Skeletal muscle cell (primary cell): Measurements from ENCODE around the gene SLC7A6OS.

ENCODE experiments used
- DNase-seq: peaks from one replicate; pipeline ENCODE4 v3.0.0-alpha.2; 2010; ENCODE audit warnings: low read depth
- H3K4me3 ChIP-seq: 2 replicates; pipeline ENCODE4 v1.5.1; 2011; ENCODE audit warnings: low read depth, mild to moderate bottlenecking, control low read depth, low read length, moderate library complexity

SLC7A6OS gene

DNA sequence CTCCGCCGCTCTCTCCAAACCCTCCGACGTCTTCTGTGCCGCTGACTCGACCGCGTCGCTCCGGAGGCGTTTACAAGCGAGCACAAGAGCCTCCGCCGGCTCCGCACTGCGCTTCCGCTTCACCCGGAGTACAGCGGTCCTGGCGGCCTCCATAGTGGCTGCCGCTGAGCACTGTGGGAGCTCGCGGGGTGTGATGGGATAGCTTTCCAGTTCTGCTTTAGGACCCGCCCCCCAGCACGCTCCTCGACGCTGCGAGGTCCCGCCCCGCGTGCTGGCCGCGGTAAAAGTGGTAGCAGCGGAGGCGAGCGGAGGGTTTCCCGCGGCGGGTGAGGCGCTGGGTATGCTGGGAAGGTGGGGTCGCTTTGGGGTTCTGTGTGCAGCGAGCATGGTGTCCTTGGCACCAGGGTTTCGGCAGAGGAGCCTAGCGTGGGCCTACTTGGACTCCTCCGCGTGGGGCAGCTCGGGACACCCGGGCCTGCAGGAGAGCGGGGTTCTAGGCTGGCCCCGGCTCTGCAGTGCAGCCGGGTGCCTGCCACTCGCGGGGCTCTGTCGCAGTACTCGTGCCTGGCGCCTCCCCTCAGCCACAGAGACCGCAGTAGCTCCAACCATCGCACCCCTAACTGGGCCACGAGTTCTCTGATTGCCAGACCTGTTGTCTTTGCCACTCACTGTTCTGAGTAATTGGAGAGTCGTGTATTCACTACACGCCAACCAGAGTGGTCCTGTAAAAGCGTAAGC lies at the start of gene SLC7A6OS, which contains the start of gene PRMT7:
SLC7A6OS (minus strand) TSS at position 173 of the 738 bp plus-strand sequence; CDS start at position 153, 20 bp downstream.
PRMT7 (plus strand) TSS at position 246 of the 738 bp plus-strand sequence. CDS start 4,961 bp downstream, outside the sequence.
- DNase-seq, result peak; percentile 60
- H3K4me3 ChIP-seq, result peak within 1 kb of the TSS; percentile 87

DNA sequence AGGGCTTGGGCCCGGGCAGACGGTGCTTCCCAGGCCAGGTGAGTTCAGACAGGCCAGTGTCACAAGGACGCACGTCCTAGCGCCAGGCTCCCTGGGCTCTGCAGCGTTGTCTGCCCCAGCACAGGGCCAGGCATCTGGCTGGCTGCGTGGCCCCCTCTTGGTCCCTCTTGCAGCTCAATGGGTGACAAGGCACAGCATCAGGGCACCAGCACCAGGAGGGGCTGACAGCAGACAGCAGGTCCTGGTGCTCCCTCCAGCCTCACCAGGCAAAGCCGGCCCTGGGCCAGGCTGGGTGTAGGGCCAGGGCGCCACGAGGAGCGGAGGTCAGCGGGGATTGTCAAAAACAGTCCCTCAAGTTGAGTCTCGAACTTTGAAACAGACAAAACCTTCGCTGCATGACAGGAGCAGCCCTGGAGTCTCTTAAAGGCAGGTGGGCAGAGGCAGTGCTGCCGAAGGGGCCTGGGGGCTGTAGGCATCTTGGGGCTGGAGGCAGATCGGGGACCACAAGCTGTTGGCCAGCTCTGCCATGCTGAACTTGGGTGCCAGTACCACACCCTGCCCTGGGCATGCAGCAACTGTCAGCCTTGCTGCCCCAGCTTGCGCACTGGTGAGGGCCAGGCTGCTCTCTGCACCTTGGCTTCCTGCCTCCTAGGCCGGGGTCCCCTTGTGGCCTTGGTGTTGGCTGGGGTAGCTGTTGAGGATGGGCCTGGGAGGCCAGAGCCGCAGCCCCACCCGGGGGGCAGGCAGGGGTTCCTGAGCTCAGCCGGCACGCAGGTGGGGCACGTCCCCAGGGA lies 48.8 kb upstream of the SLC7A6OS start:
- no peak for DNase-seq

DNA sequence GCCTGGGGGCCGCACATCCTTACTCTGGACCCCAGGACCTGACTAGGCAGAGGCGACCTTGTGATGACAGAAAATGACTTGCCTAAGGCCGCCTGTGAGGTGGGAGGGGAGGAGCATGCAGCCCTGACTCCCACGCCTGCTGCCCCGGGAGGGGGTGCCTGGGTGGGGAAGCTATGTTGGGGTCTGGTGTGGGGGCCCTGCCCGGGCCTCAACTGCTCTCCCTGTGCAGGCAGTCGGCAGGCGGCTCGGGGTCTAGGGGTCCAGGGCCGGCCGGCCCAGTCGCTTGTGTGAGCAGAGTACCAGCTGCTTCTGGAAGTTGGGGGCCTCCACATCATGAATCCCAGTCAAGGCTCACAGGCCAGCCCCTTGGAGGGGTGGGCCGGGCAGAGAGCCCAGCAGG lies 48.2 kb upstream of the SLC7A6OS start:
- H3K4me3 ChIP-seq, result no peak overlapping the region
- no peak for DNase-seq

More for the DNA sequence above, 48.8 kb upstream of the SLC7A6OS start:
- no peak overlapping the region for H3K4me3 ChIP-seq

DNA sequence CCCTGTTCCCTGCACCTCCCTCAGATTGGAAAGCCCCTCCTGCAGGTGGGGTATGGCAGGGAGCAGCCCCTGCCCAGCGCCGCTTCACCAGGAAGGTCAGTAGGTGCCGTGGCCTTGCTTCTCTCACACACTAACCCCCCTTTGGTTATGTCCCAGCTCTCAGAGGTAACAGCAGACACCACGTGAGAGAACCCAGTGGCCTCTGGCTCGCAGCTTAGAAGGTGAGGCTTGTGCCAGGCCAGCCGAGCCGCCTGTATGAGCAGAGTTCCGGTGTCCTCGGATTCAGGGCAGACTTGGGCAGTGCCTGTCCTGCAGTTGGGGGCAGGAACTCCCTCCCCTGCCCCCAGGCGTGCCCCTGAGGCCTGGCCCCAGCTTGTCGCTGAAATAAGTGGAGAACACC lies 47.2 kb upstream of the SLC7A6OS start:
- H3K4me3 ChIP-seq, result no peak overlapping the region
- DNase-seq, result no peak

DNA sequence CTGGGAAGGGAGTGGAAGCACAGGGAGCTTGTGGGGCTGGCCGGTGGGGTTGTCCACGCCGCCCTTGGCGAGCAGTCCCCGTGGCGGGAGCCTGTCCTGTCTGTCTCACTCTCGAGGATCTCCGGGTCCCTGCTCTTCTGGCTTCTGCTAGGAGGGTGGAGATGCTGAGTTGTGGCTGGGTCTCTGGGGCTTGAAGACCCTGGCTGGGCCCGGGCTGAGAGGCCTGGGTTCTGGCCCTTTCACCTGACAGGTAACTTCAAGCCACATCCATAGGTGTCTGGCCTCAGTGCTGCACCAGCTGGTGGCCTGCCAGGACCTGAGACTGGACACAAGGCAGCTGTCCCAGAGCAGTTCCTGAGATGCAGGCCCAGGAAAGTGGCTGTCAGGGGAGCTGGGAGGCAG lies 46.8 kb upstream of the SLC7A6OS start:
- no peak for DNase-seq
- H3K4me3 ChIP-seq, result no peak overlapping the region

DNA sequence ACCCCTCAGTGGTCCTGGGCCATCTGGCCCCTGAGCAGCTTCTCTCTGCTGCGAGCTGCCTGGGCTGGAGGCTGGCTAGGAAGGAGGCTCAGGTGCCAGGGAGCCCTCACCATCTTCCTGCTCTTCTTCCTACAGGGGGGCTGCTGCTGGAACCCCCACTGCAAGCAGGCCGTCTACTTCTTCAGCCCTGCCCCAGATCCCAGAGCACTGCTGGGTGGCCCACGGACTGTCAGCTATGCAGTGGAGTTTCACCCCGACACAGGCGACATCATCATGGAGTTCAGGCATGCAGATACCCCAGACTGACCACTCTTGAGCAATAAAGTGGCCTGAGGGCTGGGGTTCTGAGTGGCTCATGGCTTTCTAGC lies 46.2 kb upstream of the SLC7A6OS start:
- DNase-seq, result no peak
- no peak overlapping the region for H3K4me3 ChIP-seq

DNA sequence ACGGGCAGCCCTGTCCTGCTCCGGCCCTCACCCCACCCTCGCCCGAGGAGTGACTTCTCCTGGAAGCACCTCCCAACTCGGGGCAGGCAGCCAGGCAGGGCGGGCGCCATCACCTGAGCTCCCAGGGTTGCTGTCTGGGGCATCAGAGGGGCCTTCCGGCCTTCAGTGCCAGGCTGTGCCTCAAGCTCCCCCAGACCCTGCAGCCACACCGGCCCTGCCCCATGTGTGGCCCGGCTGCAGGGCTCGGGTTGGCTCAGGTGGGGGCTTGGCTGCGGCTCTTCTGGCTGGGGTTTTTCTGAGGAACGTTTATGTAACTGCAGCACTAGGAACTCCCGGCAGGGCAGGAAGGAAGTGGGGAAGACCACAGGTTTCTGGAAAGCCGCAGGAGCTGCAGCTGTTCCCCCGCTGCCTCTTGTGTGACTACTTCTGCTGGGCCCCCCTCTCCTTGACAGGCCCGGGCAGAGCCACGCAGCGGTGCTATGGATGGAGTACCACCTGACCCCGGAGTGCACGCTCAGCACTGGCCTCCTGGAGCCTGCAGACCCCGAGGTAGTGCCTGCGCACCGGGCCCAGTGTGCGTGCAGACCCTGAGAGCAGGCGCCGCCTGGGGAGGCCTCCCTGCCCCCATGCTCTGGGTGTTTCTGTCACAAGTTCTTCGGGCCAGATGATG lies 45.6 kb upstream of the SLC7A6OS start:
- no peak for DNase-seq
- no peak overlapping the region for H3K4me3 ChIP-seq

DNA sequence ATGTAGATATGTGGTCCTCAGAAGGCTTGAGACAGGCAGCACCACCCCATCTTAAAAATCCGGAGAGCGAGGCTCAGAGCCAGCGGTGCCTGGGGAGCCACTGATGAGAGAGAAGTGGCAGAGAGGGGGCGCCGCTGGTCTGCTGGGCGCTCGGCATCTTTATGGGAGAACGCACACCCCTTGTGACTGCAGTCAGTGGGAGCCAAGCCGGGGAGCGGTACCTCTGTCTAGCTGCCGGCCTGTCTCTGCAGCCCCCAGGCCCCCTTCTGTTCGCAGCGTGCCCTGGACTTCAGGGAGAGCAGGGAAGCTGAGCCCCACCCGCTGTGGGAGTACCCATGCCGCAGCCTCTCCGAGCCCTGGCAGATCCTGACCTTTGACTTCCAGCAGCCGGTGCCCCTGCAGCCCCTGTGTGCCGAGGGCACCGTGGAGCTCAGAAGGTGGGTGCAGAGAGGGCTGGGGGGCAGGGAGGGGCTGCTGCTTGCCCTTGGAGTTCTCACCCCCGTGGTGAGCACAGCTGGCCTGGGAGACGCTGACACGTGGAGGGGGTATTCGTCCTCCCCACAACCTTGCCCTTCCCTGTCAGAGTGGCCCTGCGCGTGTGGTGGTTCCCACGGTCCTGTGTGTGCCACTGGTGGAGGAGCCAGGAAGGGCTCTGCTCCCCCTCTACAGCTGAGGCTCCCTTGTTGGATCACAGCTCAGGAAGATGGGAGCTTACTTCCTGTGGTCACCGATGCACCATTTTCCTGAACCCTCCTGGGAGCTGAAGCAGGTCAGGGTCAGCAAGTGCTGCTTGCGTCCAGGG lies 44.9 kb upstream of the SLC7A6OS start:
- no peak overlapping the region for H3K4me3 ChIP-seq
- DNase-seq, result no peak

DNA sequence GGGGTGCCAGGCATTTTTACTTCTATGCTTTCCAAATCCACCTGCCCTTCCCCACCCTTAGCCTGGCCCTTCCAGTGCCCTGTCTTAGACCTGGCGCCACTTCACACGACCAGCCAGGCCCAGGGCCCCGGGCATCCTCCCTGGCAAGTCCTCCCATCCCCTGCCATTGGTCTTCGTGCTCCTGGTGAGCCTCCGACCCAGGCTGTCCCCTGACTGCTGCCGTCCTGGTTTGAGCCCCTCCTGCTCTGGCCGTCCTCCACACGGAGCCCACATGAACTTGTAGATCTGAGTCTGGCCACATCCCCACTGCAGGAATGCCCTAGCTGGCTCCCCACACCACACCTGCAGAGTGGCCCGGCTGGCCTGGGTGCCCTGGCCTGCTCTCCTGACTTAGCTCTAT lies 44.1 kb upstream of the SLC7A6OS start:
- DNase-seq, result no peak

DNA sequence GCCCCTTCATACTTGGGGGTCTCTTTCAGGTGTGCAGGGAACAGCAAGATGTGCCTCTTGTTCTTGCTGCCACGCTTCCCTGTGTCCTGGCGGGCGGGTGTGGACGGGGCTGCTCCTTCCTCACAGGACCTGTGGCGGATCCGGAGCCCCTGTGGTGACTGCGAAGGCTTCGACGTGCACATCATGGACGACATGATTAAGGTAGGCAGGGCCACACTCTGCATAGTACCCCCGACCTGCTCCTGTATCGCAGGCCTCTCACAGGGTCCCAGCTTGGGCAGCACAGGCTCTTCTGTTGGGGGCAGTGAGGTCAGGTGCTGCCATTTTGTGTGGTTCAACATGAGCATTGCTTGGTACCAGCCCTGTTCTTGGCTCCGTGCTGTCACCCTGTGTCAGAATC lies 42.6 kb upstream of the SLC7A6OS start:
- no peak for DNase-seq
- no peak overlapping the region for H3K4me3 ChIP-seq

More for the DNA sequence above, 44.1 kb upstream of the SLC7A6OS start:
- H3K4me3 ChIP-seq, result no peak overlapping the region

DNA sequence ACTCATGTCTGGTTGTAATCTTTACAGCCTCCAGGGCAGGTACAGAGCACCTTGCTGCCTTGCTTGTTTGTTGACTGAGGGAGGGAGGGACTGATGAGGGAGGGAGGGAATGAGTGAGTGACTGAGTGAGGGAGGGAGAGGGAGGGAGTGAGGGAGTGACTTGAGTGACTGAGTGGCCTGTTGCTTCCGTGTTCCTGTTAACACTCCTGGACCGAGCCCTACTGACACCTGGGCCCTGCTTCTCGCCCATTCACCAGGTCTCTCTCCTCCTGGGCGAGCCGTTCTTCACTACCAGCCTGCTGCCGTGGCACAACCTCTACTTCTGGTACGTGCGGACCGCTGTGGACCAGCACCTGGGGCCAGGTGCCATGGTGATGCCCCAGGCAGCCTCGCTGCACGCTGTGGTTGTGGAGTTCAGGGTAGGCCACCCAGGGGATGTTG lies 41.3 kb upstream of the SLC7A6OS start:
- DNase-seq, result no peak
- H3K4me3 ChIP-seq, result no peak overlapping the region

DNA sequence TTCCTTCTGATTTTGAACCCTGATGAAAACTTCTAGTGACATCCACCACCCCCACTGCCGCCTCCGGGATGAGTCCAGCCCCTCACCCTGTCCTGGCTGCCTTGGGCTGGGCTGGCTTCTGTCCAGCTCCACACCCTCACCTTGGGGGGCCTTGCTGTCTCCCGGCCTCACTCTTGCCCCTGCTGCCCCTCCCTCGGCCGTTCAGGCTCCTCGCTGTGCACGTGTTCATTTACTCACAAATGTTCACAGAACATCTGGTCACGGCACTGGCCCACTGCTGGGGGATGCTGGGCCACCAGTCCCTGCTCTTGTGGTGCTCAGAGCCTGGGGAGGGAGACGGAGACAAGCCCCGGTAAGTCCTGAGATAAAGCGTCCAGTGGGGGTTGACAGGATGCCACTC lies 40.7 kb upstream of the SLC7A6OS start:
- no peak for DNase-seq
- H3K4me3 ChIP-seq, result no peak overlapping the region

DNA sequence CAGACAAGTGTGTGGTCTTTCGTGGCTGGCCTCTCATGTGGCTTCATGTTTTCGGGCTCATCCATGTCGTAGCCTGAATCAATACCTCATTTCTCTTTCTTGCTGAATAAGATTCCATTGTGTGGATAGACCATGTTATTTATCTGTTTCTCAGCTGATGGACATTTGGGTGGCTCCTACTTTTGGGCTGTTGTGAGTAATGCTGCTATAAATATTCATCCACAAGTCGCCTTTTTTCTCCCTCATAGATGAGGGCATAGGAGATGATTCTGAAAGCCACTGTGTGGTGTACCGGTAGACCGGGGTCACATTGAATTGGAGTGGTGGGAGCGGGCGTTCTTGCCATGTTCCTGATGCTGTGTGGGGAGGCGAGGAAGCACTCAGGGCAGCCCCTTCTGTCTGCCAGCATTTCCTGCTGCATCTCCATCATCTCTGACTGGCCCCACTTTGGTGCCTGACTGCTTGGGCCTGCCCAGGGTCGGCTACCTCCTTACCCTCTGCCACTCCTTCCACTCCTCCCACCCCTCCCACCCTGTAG lies 40.1 kb upstream of the SLC7A6OS start:
- no peak overlapping the region for H3K4me3 ChIP-seq

DNA sequence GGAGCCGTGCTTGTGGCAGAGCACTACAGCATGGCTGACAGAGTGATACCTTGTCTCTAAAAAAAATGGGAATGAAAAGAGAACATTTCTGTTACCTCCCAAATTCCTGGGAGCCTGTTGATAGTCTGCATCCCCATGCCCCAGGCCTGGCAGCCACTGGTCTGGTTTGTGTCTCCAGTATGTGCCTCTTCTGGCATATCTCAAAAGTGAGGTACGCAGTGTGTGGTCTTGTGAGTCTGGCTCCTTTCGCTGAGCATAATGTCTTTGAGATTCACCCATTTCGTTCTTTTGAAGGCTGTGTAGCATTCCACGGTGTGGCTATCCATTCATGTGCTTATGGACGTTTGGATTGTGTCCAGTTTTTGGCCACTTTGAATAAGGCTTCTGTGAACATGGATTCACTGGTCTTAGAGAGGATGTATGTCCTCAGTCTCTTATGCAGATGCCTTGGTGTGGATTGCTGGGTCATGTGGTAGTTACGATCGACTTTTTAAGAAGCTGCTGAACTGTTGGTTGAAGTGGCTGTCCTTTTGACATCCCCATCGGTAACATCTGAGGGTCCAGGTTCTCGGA lies 39.2 kb upstream of the SLC7A6OS start:
- no peak for DNase-seq

More for the DNA sequence above, 40.1 kb upstream of the SLC7A6OS start:
- DNase-seq, result no peak

DNA sequence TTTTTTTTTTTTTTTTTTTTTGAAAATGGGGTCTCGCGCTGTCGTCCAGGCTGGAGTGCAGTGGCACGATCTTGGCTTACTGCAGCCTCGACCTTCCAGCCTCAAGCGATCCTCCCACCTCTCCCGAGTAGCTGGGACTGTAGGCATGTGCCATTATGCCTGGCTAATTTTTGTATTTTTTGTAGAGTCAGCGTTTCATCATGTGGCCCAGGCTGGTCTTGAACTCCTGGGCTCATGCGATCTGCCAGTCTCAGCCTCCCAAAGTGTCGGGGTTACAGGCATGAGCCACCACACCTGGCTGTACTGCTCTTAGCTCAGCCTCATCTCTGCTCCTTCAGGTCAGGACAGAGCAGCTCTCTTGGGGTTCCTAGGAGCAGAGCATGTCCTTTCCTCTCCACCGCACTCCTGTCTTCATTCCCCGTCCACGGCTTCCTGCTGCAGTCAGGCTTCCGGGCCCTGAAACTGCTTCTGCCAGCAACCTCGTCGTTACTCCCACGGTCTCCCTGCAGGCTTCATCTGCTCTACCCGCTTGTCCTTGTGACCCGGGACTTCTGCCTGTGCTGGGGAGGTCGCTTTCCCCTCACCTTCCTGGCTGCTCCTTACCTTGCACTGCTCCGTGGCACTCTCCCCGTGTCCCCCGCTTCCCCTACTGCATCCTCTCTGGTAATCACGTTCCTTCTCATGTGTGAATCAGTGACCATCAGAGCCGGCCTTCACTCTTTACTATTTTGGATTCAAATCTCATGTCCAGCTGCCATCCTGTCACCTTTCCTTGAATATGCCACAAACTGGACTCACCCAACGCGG lies 38.1 kb upstream of the SLC7A6OS start:
- no peak overlapping the region for H3K4me3 ChIP-seq
- DNase-seq, result no peak

More for the DNA sequence above, 39.2 kb upstream of the SLC7A6OS start:
- no peak overlapping the region for H3K4me3 ChIP-seq

DNA sequence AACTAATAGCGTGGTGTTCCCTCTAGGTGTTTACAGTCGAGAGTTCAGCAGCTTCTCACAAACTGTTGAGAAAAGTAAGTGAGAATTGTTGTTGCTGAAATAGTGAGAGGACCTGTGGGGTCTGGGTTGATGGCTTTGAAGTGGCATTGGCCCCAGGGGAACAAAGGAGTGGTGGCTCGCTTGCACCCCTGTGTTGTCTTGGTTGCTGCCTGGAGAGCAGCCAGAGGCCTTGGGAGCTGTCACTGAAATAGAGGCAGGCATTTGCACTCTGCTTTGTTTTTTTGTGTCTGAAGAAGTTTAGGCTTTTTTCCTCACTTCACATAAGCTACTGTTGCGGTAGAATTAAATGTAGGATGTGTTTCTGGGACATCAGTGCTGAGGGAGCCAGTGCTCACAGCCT lies 36.9 kb upstream of the SLC7A6OS start:
- DNase-seq, result no peak
- H3K4me3 ChIP-seq, result no peak overlapping the region

DNA sequence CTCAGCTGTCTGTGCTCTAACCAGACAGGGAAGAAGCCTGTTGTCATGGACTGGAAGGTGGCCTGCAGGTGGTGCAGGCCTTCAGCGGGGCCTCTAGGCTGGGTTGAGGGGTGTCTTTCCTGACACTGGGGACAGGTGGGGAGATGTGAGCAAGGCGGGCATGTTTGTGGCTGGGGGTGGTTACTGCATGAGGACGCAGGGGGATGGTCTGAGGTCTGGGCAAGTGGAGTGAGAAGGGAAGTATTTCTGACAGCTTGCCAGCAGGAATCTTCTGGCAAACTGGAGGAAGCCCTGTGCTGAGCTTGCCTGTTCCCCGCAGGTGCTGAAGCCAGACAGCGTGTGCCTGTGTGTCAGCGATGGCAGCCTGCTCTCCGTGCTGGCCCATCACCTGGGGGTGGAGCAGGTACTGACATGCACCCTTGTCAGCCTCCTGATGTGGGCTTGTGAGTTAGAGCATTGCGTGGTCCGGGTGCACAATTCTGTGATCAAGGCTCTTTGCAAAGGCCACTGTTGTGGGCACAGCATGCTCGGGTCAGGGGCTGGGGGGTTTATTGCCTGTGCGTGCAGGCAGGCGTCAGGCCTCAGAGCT lies 36.2 kb upstream of the SLC7A6OS start:
- no peak for DNase-seq
- no peak overlapping the region for H3K4me3 ChIP-seq
